HUES48 (cell line): ENCODE data around the gene MYT1.

Source experiments
- H3K27ac ChIP-seq: one replicate; pipeline ENCODE4 v1.7.0; 2013; ENCODE audit warnings: low read depth, low read length, inconsistent platforms
- H3K27me3 ChIP-seq: 2 replicates; pipeline ENCODE4 v1.6.1; 2013; ENCODE audit warnings: mild to moderate bottlenecking, low read length; ENCODE audit not compliant: control insufficient read depth, insufficient read depth
- H3K36me3 ChIP-seq: 2 replicates; pipeline ENCODE4 v1.6.1; 2013; ENCODE audit warnings: low read length; ENCODE audit not compliant: control insufficient read depth, insufficient read depth
- H3K4me1 ChIP-seq: 2 replicates; pipeline ENCODE4 v1.6.1; 2013; ENCODE audit warnings: mild to moderate bottlenecking, low read length; ENCODE audit not compliant: control insufficient read depth, insufficient read depth
- H3K4me3 ChIP-seq: 2 replicates; pipeline ENCODE4 v1.5.1; 2013; ENCODE audit warnings: mild to moderate bottlenecking, low read depth, low read length
- H3K9ac ChIP-seq: 2 replicates; pipeline ENCODE4 v1.6.1; 2013; ENCODE audit warnings: mild to moderate bottlenecking, low read depth, low read length, moderate library complexity
- H3K9me3 ChIP-seq: 2 replicates; pipeline ENCODE4 v1.6.1; 2013; ENCODE audit warnings: low read length; ENCODE audit not compliant: control insufficient read depth, insufficient read depth

Gene MYT1

DNA sequence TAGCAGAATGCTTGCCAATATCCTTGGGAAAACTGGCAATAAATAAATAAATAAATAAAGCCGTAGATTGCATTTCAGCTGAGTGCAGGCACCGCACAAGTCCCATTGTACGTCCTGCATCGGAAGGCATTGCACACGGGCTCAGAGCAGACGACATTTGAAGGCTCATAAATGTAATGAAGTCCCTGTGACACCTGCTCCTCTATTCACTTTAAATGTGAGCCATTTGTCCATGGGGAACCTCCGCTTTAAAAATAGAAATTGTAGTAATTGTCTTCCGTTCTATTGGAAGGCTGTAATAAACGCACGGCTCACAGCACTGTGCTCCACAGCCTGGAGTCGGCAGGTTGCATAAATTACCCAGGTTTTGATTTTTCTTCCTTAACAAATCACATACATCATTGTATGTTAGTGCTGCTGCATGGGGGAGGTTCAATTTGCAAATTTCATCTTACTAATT is 32.6 kb downstream of the MYT1 start:
- Histone ChIP-seq H3K4me1 (peaks cover 15% of the 10 kb centered on the region; the same call in 1 of the 2 replicates), H3K4me3 (no peak overlapping the region), H3K27ac (no peak overlapping the region), H3K27me3 (no peaks in the 10 kb centered on the region), H3K9ac (no peak overlapping the region), H3K9me3 (no peaks in the 10 kb centered on the region), H3K36me3 (no peaks in the 10 kb centered on the region)

DNA sequence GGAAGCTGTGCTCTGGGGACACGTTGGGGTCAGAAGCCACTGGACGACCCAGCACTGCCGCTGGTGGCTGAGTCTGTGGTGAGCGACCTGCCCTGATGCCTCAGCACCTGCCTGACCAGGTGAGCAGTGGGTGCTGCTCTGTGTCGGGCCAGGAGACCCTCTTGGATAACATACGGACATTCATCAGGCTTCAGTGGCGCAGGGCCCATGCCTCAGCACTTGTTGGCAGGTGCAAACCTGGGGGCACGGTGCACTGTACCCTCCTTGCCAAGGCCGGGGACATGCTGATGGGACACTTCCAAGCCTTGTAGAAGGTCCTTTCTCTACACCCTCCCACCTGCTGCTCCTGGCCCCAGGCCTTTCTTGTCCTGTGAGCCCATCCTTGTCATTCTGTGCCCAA is 34.1 kb downstream of the MYT1 start:
- Histone ChIP-seq H3K9ac (no peak overlapping the region), H3K36me3 (no peaks in the 10 kb centered on the region), H3K27ac (no peak overlapping the region), H3K27me3 (no peaks in the 10 kb centered on the region), H3K4me3 (no peak overlapping the region), H3K9me3 (no peaks in the 10 kb centered on the region), H3K4me1 (peaks cover 15% of the 10 kb centered on the region; the same call in 1 of the 2 replicates)

DNA sequence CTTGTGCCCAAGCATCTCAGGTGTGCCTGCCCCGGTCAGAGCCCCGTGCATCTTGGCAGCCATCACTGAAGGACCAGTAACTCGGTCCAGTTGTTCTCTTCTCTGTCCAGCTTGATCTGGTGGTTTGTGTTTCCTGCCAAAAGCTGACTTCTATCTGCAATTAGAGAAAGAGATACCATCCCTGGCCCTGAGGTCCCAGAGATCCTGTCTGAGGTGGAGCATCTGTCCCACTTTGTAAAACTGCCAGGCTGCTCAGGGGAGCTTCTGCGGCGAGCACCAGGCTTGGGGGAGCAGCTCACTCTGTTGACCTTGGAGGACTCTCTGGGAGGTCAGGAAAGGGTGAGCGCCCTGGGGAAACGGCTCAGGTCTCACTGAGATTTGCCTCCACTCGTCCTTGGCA is 35.1 kb downstream of the MYT1 start:
- Histone ChIP-seq H3K4me3 (no peak overlapping the region), H3K27ac (no peak overlapping the region), H3K27me3 (no peaks in the 10 kb centered on the region), H3K4me1 (peaks cover 8% of the 10 kb centered on the region; the same call in 1 of the 2 replicates), H3K9me3 (no peaks in the 10 kb centered on the region), H3K9ac (no peak overlapping the region), H3K36me3 (no peaks in the 10 kb centered on the region)

DNA sequence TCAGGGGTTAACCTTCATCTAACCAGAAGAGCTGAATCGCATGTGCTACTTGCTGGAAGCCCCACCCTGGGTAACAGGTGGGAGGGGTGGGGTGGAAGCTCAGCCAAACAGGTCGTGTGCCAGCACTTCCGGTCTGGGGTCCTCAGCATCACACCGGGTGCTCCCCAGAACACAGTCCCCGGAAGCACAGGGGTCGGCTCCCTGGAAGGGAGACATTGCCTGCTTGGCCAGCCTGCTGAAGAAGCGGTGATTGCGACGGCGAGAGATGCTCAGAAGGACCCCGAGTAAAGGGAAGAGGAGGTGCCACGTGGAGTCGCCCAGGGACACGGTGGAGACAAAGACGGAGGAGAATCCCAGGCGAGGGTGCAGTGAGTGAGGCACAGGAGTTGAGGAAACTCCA is 36.5 kb downstream of the MYT1 start:
- H3K4me1 ChIP-seq, result 0 out of 2 replicates have a peak, but pooled peaks cover 6% of the 10 kb centered on the region
- H3K36me3 ChIP-seq, result no peaks in the 10 kb centered on the region
- no peaks in the 10 kb centered on the region for H3K27me3 ChIP-seq
- H3K9me3 ChIP-seq, result no peaks in the 10 kb centered on the region
- no peak overlapping the region for H3K27ac ChIP-seq
- H3K4me3 ChIP-seq, result no peak overlapping the region
- no peak overlapping the region for H3K9ac ChIP-seq

DNA sequence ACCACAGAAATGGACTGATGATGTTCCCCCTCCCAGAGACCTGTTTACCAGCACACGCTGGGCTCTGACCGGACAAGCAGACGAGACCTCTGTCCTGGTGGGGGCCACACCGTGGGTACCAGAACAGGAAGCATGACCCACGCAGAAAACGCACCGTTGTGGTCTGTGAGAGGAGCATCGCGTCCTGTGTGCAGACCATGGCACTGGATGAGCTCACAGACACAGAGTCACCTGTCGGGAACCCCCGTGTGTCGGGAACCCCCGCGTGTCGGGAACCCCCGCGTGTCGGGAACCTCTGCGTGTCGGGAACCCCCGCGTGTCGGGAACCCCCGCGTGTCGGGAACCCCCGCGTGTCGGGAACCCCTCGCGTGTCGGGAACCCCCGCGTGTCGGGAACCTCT is 37.4 kb downstream of the MYT1 start:
- Histone ChIP-seq H3K9ac (no peak overlapping the region), H3K9me3 (no peaks in the 10 kb centered on the region), H3K4me3 (no peak overlapping the region), H3K27me3 (no peaks in the 10 kb centered on the region), H3K36me3 (no peaks in the 10 kb centered on the region), H3K27ac (no peak overlapping the region), H3K4me1 (no peaks in the 10 kb centered on the region)

DNA sequence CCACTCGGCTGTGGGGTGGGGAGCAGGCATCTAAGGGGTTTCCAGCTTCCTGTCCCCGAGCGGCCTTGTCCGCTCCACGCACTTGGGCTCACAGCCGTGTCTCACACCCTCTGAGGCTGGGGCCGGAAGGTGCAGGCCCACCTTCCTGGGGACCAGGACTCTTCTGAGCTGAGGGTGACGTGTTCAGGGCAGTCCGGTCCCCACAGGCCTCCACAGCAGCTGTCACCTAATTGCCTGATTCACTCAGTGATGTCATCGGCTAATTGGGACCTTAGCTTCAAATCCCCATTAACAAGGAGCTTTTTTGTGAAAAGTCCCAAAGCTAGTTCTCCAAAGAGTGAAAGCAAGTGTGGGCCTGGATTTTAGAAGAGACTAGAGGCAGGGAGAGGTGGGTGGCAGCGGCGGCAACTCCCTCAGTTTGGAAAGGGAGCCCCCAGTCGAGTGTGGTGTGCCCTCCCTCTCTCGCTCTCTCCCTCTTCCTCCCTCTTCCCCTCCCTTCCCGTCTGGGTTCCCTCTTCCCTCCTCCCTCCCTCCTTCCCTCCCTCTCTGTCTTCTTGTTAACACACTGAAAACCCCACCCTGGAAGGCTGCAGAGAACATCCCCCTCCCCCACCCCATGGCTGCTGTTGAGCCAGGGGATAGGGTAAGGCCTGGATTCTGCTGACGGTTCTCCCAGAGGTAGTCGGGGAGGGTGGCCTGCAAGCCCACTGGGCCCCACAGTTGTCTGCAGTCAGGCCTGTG is 39.0 kb downstream of the MYT1 start:
- Histone ChIP-seq H3K4me1 (no peaks in the 10 kb centered on the region), H3K36me3 (no peaks in the 10 kb centered on the region), H3K27me3 (no peaks in the 10 kb centered on the region), H3K4me3 (no peak overlapping the region), H3K27ac (no peak overlapping the region), H3K9me3 (no peaks in the 10 kb centered on the region), H3K9ac (no peak overlapping the region)

DNA sequence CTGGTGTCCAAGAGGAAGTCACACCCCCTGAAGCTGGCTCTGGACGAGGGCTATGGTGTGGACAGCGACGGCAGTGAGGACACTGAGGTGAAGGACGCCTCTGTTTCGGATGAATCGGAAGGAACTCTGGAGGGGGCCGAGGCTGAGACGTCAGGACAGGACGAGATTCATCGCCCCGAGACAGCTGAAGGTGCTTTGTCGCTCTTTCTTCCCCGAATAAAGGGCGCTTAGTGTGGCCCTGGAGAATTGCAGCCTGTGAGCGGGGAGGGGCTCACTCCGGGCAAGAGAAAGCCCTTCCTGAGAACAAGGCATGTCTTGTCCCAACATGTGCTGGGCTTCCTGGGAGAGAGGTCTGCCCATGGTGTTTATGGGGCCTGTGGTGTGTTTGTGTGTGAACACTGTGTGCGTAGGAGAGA is 41.4 kb downstream of the MYT1 start:
- no peaks in the 10 kb centered on the region for H3K9me3 ChIP-seq
- no peaks in the 10 kb centered on the region for H3K36me3 ChIP-seq
- H3K27me3 ChIP-seq, result no peaks in the 10 kb centered on the region
- H3K4me1 ChIP-seq, result no peaks in the 10 kb centered on the region
- H3K4me3 ChIP-seq, result no peak overlapping the region
- no peak overlapping the region for H3K9ac ChIP-seq
- no peak overlapping the region for H3K27ac ChIP-seq

DNA sequence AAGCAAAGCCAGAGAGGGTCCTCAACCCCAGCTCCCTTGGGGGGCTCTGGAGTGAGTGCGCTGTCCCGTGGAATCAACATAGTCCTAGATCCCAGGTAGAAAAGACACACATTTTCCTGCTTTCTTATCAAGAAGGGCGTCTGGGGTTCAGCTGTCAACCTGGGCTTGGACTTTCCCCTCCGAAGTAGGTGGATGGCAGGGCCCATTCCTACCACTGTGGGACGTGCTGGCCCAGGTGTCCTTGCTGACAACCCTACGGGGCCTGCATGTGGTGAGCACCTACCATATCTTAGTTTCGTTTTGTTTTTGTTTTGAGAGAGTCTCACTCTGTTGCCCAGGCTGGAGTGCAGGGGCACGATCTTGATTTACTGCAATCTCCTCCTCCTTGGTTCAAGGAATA is 42.4 kb downstream of the MYT1 start:
- Histone ChIP-seq H3K4me3 (no peak overlapping the region), H3K9me3 (no peaks in the 10 kb centered on the region), H3K9ac (no peak overlapping the region), H3K27me3 (no peaks in the 10 kb centered on the region), H3K36me3 (no peaks in the 10 kb centered on the region), H3K4me1 (no peaks in the 10 kb centered on the region), H3K27ac (no peak overlapping the region)

DNA sequence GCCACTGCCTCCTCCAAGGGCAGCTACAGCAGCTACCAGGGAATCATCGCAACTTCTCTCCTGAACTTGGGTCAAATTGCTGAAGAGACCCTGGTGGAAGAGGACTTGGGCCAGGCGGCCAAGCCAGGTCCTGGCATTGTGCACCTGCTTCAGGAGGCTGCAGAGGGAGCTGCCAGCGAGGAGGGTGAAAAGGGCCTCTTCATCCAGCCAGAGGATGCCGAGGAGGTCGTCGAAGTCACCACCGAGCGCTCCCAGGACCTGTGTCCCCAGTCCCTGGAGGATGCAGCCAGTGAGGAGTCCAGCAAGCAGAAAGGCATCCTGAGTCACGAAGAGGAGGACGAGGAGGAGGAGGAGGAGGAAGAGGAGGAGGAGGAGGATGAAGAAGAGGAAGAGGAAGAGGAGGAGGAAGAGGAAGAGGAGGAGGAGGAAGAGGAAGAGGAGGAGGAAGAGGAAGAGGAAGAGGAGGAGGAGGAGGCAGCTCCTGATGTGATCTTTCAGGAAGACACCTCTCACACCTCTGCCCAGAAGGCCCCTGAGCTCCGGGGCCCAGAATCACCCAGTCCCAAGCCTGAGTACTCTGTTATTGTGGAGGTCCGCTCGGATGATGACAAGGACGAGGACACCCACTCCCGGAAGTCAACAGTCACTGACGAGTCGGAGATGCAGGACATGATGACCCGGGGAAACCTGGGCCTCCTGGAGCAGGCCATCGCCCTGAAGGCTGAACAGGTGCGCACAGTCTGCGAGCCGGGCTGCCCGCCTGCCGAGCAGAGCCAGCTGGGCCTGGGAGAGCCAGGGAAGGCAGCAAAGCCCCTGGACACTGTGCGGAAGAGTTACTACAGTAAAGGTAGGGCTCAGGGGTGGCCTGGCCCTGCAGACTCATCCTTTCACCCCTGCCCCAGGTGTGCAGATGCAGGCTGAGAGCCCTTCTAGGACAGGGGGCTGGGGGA is 43.7 kb downstream of the MYT1 start:
- H3K27me3 ChIP-seq, result no peaks in the 10 kb centered on the region
- no peak overlapping the region for H3K9ac ChIP-seq
- H3K4me3 ChIP-seq, result no peak overlapping the region

DNA sequence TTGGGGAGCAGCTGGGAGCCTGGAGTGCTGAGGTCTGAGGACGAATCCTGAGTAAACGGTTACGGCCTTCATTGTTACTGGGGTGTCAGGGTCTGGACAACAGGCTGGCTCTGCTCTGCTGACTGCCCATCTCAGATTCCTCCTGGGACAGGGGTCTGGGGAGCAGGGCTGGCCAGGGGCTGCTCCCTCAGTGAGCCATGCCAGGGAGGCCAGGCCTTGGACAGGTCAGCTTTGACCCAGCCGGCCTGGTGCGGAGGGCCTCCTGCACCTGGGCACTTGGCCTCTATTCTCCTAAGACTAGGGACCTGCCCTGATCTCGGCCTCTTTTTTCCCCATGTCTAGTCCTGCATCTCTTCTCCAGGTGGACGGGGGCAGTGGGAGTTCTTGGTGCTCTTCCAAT is 44.9 kb downstream of the MYT1 start:
- H3K27ac ChIP-seq, result no peak overlapping the region
- no peak overlapping the region for H3K4me3 ChIP-seq
- H3K27me3 ChIP-seq, result no peaks in the 10 kb centered on the region
- no peaks in the 10 kb centered on the region for H3K4me1 ChIP-seq
- H3K9ac ChIP-seq, result no peak overlapping the region
- no peaks in the 10 kb centered on the region for H3K9me3 ChIP-seq
- no peaks in the 10 kb centered on the region for H3K36me3 ChIP-seq

More for the DNA sequence above, 43.7 kb downstream of the MYT1 start:
- H3K4me1 ChIP-seq, result no peaks in the 10 kb centered on the region
- H3K27ac ChIP-seq, result no peak overlapping the region
- H3K9me3 ChIP-seq, result no peaks in the 10 kb centered on the region
- H3K36me3 ChIP-seq, result no peaks in the 10 kb centered on the region
